C4-2B (cell line): ENCODE results near the gene COL4A2.

Experiments used
- CTCF ChIP-seq: fragments of 450-650 bp; conservative IDR thresholded peaks from 2 replicates; pipeline ENCODE4 v1.5.1; 2017; ENCODE audit warnings: mild to moderate bottlenecking
- ZFX ChIP-seq: fragments of 450-650 bp; IDR thresholded peaks from 2 replicates; pipeline ENCODE4 v1.6.1; 2017

GRCh38 chr13:110352735-110353134, 45.7 kb downstream of the COL4A2 start:
- TF ChIP-seq ZFX (no peak), CTCF (no peak)
